Right lobe of liver (tissue), 6 donors: ENCODE data around the gene MAP7. TPM values are rescaled to one million over a fixed set of nuclear protein-coding genes. Genes with fewer than 3 reads are reported as not detected.

Experiments used
- ATAC-seq, 4 donors: fragments of 200-7000 bp; cut with Tn5 transposase; one replicate each; pipeline ENCODE4 v1.9.1; 2020; ENCODE audit warnings: mild to moderate bottlenecking in 4 of 4, moderate library complexity in 4 of 4
- DNase-seq, 3 donors: peaks; one replicate each; pipeline ENCODE4 v3.0.0-alpha.2; 2020
- H3K27ac ChIP-seq, 3 donors: fragments of 200-600 bp; one replicate each; pipeline ENCODE4 v1.8.0; 2022
- H3K27me3 ChIP-seq, 2 donors: fragments of 200-600 bp; one replicate each; pipeline ENCODE4 v1.8.0; 2022
- H3K36me3 ChIP-seq, 4 donors: fragments of 200-600 bp; sonication (generic) in 1 of 4; one replicate each; pipeline versions ENCODE4 v1.5.1 to v1.8.0; 2017 to 2022; ENCODE audit warnings: control low read depth in 1 of 4
- H3K4me1 ChIP-seq, 4 donors: fragments of 200-600 bp; sonication (generic) in 1 of 4; one replicate each; pipeline versions ENCODE4 v1.5.1 to v1.8.0; 2017 to 2022; ENCODE audit warnings: control low read depth in 1 of 4
- H3K4me3 ChIP-seq, 3 donors: fragments of 200-600 bp; one replicate each; pipeline ENCODE4 v1.8.0; 2022
- H3K9me3 ChIP-seq, 4 donors: fragments of 200-600 bp; sonication (generic) in 1 of 4; one replicate each; pipeline versions ENCODE4 v1.5.1 to v1.8.0; 2017 to 2022; ENCODE audit warnings: control low read depth in 1 of 4
- CTCF ChIP-seq, 4 donors: fragments of 200-600 bp in 3 of 4; fragments of 450-650 bp in 1 of 4; IDR thresholded peaks; one replicate each; pipeline versions ENCODE4 v1.5.1 to v1.8.0; 2016 to 2022; ENCODE audit warnings: antibody characterized with exemption in 4 of 4, mild to moderate bottlenecking in 2 of 4
- POLR2A ChIP-seq: fragments of 450-650 bp; IDR thresholded peaks from one replicate; pipeline ENCODE4 v1.6.1; 2017; ENCODE audit warnings: antibody characterized with exemption, mild to moderate bottlenecking
- WGBS: methylation state at CpG from one replicate; pipeline ENCODE4 v1.1.6; 2018; ENCODE audit warnings: low coverage, low lambda C conversion rate; ENCODE audit not compliant: insufficient coverage; ENCODE audit errors: missing lambda C conversion rate; 5-methylcytosine and 5-hydroxymethylcytosine counted together
- intact Hi-C, 2 donors: fragments of 100-400 bp; cut with DNase I; formaldehyde crosslinking; loops; one replicate each; pipeline versions ENCODE4 v1.11.2 to v1.14.1; 2022
- total RNA-seq, 6 experiments: library from RNA; depleted of rRNA in 2 of 6; stranded (reverse); fragments of >200 nt in 2 of 6; fragmentation: NEBNext Ultra II Directional in 3 of 6; extraction: Animal tissue kit (Norgen Biotek cat#: 25700) in 3 of 6; gene quantifications; one replicate each; pipeline versions ENCODE4 v1.1.0 to v1.2.4, GENCODE V29; 2016 to 2023
- donor health status: DM: no; HTN: yes; CAD: no.
- donor health status: DM: no; HTN: no; CAD: no.
- donor health status: DM: no; HTN: no; CAD: no.
- donor health status: DM: no; HTN: yes; CAD: no.
- donor health status: DM: no; HTN: yes; CAD: no.

The MAP7 gene
- total RNA-seq, 6 experiments from 2014 or later = 14.8 to 20.9 (median 17.9) TPM

GRCh38 chr6:136408204-136408603, 142.0 kb downstream of the MAP7 start:
- Histone ChIP-seq H3K4me1 (peaks cover 0 to 10% (median 4%) of the 10 kb centered on the region in 4 donors), H3K36me3 (no peaks in the 10 kb centered on the region), H3K4me3 (no peak overlapping the region), H3K27ac (no peak overlapping the region), H3K27me3 (no peaks in the 10 kb centered on the region), H3K9me3 (no peaks in the 10 kb centered on the region)
- DNase-seq (no peak), ATAC-seq (no peak)
- intact Hi-C loops = no loop called here
- TF ChIP-seq POLR2A (no peak), CTCF (IDR thresholded peaks at IDR 0.05) (no peak)
- 65% methylated on average over 4 of the region's 4 CpGs for WGBS

- no peaks in the 10 kb centered on the region for H3K36me3 ChIP-seq
- no peak for TF ChIP-seq CTCF (IDR thresholded peaks at IDR 0.05)
- TF ChIP-seq POLR2A = no peak
- peak overlapping the region in 1 of 3 donors; percentile 41 for H3K27ac ChIP-seq
- intact Hi-C loops = no loop called here
- ATAC-seq (peak; percentile 80 to 96 (median 86)), DNase-seq (peak in 2 of 3 donors; percentile 52 to 53)
- 34% methylated on average over 3 of the region's 3 CpGs for WGBS
- no peaks in the 10 kb centered on the region for H3K27me3 ChIP-seq
- no peak overlapping the region for H3K4me3 ChIP-seq
- H3K4me1 ChIP-seq = peaks cover 0 to 10% (median 4%) of the 10 kb centered on the region in 4 donors
- H3K9me3 ChIP-seq = no peaks in the 10 kb centered on the region
These were observed 144.7 kb downstream of the MAP7 start for GRCh38 chr6:136405420-136406029.

GRCh38 chr6:136404627-136405419, 145.4 kb downstream of the MAP7 start:
- WGBS = 56% methylated on average over 6 of the region's 6 CpGs
- ATAC-seq (peak; percentile 52 to 76 (median 73)), DNase-seq (no peak)
- H3K4me3 ChIP-seq = no peak overlapping the region
- no peaks in the 10 kb centered on the region for H3K27me3 ChIP-seq
- intact Hi-C loops = no loop called here
- no peak for TF ChIP-seq POLR2A
- TF ChIP-seq CTCF (IDR thresholded peaks at IDR 0.05) = no peak
- no peaks in the 10 kb centered on the region for H3K9me3 ChIP-seq
- H3K27ac ChIP-seq = peak overlapping the region in 1 of 3 donors; percentile 41
- H3K36me3 ChIP-seq = no peaks in the 10 kb centered on the region
- H3K4me1 ChIP-seq = peaks cover 0 to 10% (median 4%) of the 10 kb centered on the region in 4 donors

GRCh38 chr6:136404007-136404406, 146.2 kb downstream of the MAP7 start:
- 78% methylated on average over 3 of the region's 3 CpGs for WGBS
- no peaks in the 10 kb centered on the region for H3K36me3 ChIP-seq
- no peak for TF ChIP-seq CTCF (IDR thresholded peaks at IDR 0.05)
- TF ChIP-seq POLR2A = no peak
- no peak overlapping the region for H3K4me3 ChIP-seq
- H3K4me1 ChIP-seq = peaks cover 0 to 10% (median 4%) of the 10 kb centered on the region in 4 donors
- H3K27me3 ChIP-seq = no peaks in the 10 kb centered on the region
- DNase-seq (no peak), ATAC-seq (no peak)
- H3K27ac ChIP-seq = no peak overlapping the region
- intact Hi-C loops = no loop called here
- no peaks in the 10 kb centered on the region for H3K9me3 ChIP-seq
